Common myeloid progenitor, CD34-positive (primary cell): ENCODE measurements around the gene SHROOM1.
A peak's percentile ranks its signal among the peaks of the same experiment; 100 is the strongest.

Experiments
- CTCF ChIA-PET: fragments of 350-600 bp; sonication (Branson Sonifier 250); formaldehyde crosslinking; loops from one replicate; lab custom pipeline; 2021; ENCODE audit warnings: antibody characterized with exemption; lab: Charles Lee
- POLR2A ChIA-PET: fragments of 350-600 bp; sonication (Branson Sonifier 250); formaldehyde crosslinking; loops from one replicate; lab custom pipeline; 2021; ENCODE audit warnings: antibody characterized with exemption; lab: Charles Lee
- DNase-seq, 3 donors: peaks; one replicate each; pipeline versions ENCODE4 v3.0.0 to v3.0.0-alpha.2; 2013
- H3K27ac ChIP-seq, 2 experiments: 1 replicate in 1 of 2; 2 replicates in 1 of 2; pipeline ENCODE4 v1.7.0; 2013; ENCODE audit warnings: inconsistent platforms in 2 of 2, low read length in 2 of 2, mild to moderate bottlenecking in 2 of 2, low read depth in 1 of 2, moderate library complexity in 1 of 2; ENCODE audit not compliant: severe bottlenecking in 2 of 2, insufficient read depth in 1 of 2, poor library complexity in 1 of 2
- H3K27me3 ChIP-seq, 5 experiments: replicated peaks in 2 of 5; 1 replicate in 3 of 5; 2 replicates in 2 of 5; pipeline versions ENCODE4 v1.6.1 to v1.7.0; 2013; ENCODE audit warnings: low read length in 4 of 5, mild to moderate bottlenecking in 2 of 5, moderate library complexity in 2 of 5, inconsistent platforms in 1 of 5; ENCODE audit not compliant: insufficient read depth in 5 of 5, control insufficient read depth in 4 of 5
- H3K36me3 ChIP-seq, 4 experiments: 1 replicate in 2 of 4; 2 replicates in 2 of 4; pipeline versions ENCODE4 v1.6.1 to v1.7.0; 2013; ENCODE audit warnings: low read length in 3 of 4, control low read depth in 1 of 4, mild to moderate bottlenecking in 1 of 4; ENCODE audit not compliant: control insufficient read depth in 4 of 4, insufficient read depth in 4 of 4
- H3K4me1 ChIP-seq, 4 experiments: 1 replicate in 3 of 4; 2 replicates in 1 of 4; pipeline versions ENCODE4 v1.6.1 to v1.7.1; 2013; ENCODE audit warnings: low read length in 3 of 4, mild to moderate bottlenecking in 3 of 4, control low read depth in 1 of 4, inconsistent platforms in 1 of 4, moderate library complexity in 1 of 4; ENCODE audit not compliant: control insufficient read depth in 4 of 4, insufficient read depth in 4 of 4; ENCODE audit errors: control extremely low read depth in 1 of 4
- H3K4me3 ChIP-seq, 7 experiments: 1 replicate in 4 of 7; 2 replicates in 3 of 7; pipeline versions ENCODE4 v1.5.1 to v1.7.0; 2013; ENCODE audit warnings: mild to moderate bottlenecking in 7 of 7, low read length in 6 of 7, moderate library complexity in 6 of 7, inconsistent platforms in 2 of 7, low read depth in 2 of 7, control low read depth in 1 of 7; ENCODE audit not compliant: insufficient read depth in 4 of 7, control insufficient read depth in 1 of 7; ENCODE audit errors: extremely low read depth in 1 of 7
- H3K9me3 ChIP-seq, 5 experiments: 1 replicate in 4 of 5; 2 replicates in 1 of 5; pipeline versions ENCODE4 v1.6.1 to v1.7.1; 2013; ENCODE audit warnings: low read length in 4 of 5, mild to moderate bottlenecking in 2 of 5, inconsistent platforms in 1 of 5, low read depth in 1 of 5, moderate library complexity in 1 of 5; ENCODE audit not compliant: control insufficient read depth in 4 of 5, insufficient read depth in 2 of 5; ENCODE audit errors: control extremely low read depth in 1 of 5
- WGBS: methylation state at CpG from one replicate; pipeline ENCODE4 v1.1.5; 2013; ENCODE audit not compliant: insufficient coverage; 5-methylcytosine and 5-hydroxymethylcytosine counted together

The SHROOM1 gene

GRCh38 chr5:132834057-132834456 lies 3.6 kb upstream of the SHROOM1 start:
- ChIA-PET POLR2A (interaction anchor here (1.6 kb wide), 1 partner anchor 30 kb away, joined by 3 read pairs; no protein-coding TSS in a partner anchor), CTCF (interaction anchor here (1.0 to 1.8 kb wide), 5 partner anchors 13 to 49 kb away, joined by 3 to 5 read pairs (median 4); partner anchors contain the start of genes GDF9 and UQCRQ)
- 94% methylated on average over 3 of the region's 3 CpGs for WGBS

GRCh38 chr5:132832612-132833011 lies 2.2 kb upstream of the SHROOM1 start:
- H3K36me3 ChIP-seq = no peaks in the 10 kb centered on the region
- DNase-seq = no peak
- WGBS = 90% methylated on average over 5 of the region's 5 CpGs
- no peak overlapping the region for H3K4me3 ChIP-seq
- H3K4me1 ChIP-seq = peaks cover 0 to 14% (median 12%) of the 10 kb centered on the region in 4 experiments
- H3K9me3 ChIP-seq = no peaks in the 10 kb centered on the region
- no peak overlapping the region for H3K27ac ChIP-seq
- ChIA-PET POLR2A (no interaction called here), CTCF (interaction anchor here (1.2 to 1.4 kb wide), 2 partner anchors 14 to 65 kb away, joined by 3 to 4 read pairs; no protein-coding TSS in a partner anchor)
- H3K27me3 ChIP-seq = peaks cover 0 to 36% (median 29%) of the 10 kb centered on the region in 5 experiments

More at GRCh38 chr5:132834057-132834456, 3.6 kb upstream of the SHROOM1 start:
- Histone ChIP-seq H3K27me3 (peaks cover 0 to 22% (median 18%) of the 10 kb centered on the region in 5 experiments), H3K36me3 (no peaks in the 10 kb centered on the region), H3K4me3 (no peak overlapping the region), H3K4me1 (peaks cover 0 to 13% (median 11%) of the 10 kb centered on the region in 4 experiments), H3K27ac (no peak overlapping the region), H3K9me3 (no peaks in the 10 kb centered on the region)
- no peak for DNase-seq

GRCh38 chr5:132831095-132831860 lies 831 bp upstream of the SHROOM1 start:
- no peak overlapping the region for H3K27ac ChIP-seq
- DNase-seq = no peak
- peaks cover 0 to 14% (median 12%) of the 10 kb centered on the region in 4 experiments for H3K4me1 ChIP-seq
- POLR2A ChIA-PET = no interaction called here
- WGBS = 97% methylated on average over 11 of the region's 15 CpGs
- H3K27me3 ChIP-seq = peaks cover 0 to 47% (median 32%) of the 10 kb centered on the region in 5 experiments
- H3K4me3 ChIP-seq = peak overlapping the region in 3 of 7 experiments; percentile 20 to 76 (median 72)
- H3K9me3 ChIP-seq = no peaks in the 10 kb centered on the region
- CTCF ChIA-PET = interaction anchor here (0.9 to 7.8 kb wide), 11 partner anchors 8 to 63 kb away, joined by 3 to 86 read pairs (median 4); partner anchors contain the start of genes GDF9 and UQCRQ
- H3K36me3 ChIP-seq = no peaks in the 10 kb centered on the region

- 2% methylated on average over 70 of the region's 75 CpGs for WGBS
- Histone ChIP-seq H3K36me3 (no peaks in the 10 kb centered on the region), H3K4me1 (peaks cover 0 to 27% (median 22%) of the 10 kb centered on the region in 4 experiments), H3K27ac (no peak overlapping the region), H3K4me3 (peak overlapping the region; percentile 33 to 80 (median 71)), H3K9me3 (no peaks in the 10 kb centered on the region), H3K27me3 (peaks cover 0 to 61% (median 39%) of the 10 kb centered on the region in 5 experiments)
- DNase-seq = peak; percentile 60 to 78 (median 72)
- POLR2A ChIA-PET = no interaction called here
- CTCF ChIA-PET = interaction anchor here (0.9 to 7.8 kb wide), 13 partner anchors 10 to 199 kb away, joined by 3 to 86 read pairs (median 6); partner anchors contain the start of genes GDF9, LEAP2 and UQCRQ
Observed at GRCh38 chr5:132829742-132830435, 558 bp downstream of the SHROOM1 start.

GRCh38 chr5:132828846-132829494 lies 1.5 kb downstream of the SHROOM1 start:
- 79% methylated on average over 4 of the region's 4 CpGs for WGBS

GRCh38 chr5:132827943-132828673 lies 2.3 kb downstream of the SHROOM1 start:
- no peaks in the 10 kb centered on the region for H3K9me3 ChIP-seq
- no peak overlapping the region for H3K4me3 ChIP-seq
- DNase-seq = no peak
- 97% methylated on average over 3 of the region's 4 CpGs for WGBS
- H3K36me3 ChIP-seq = no peaks in the 10 kb centered on the region
- no peak overlapping the region for H3K27ac ChIP-seq
- peaks cover 0 to 32% (median 25%) of the 10 kb centered on the region in 4 experiments for H3K4me1 ChIP-seq
- peaks cover 0 to 79% (median 44%) of the 10 kb centered on the region in 5 experiments for H3K27me3 ChIP-seq
- ChIA-PET POLR2A (no interaction called here), CTCF (interaction anchor here (0.8 to 7.8 kb wide), 15 partner anchors 8 to 198 kb away, joined by 3 to 86 read pairs (median 4); partner anchors contain the start of gene LEAP2)

More at GRCh38 chr5:132828846-132829494, 1.5 kb downstream of the SHROOM1 start:
- H3K4me3 ChIP-seq = peak overlapping the region in 1 of 7 experiments; percentile 80
- H3K27ac ChIP-seq = no peak overlapping the region
- no peaks in the 10 kb centered on the region for H3K9me3 ChIP-seq
- ChIA-PET POLR2A (no interaction called here), CTCF (interaction anchor here (0.9 to 7.8 kb wide), 17 partner anchors 9 to 199 kb away, joined by 3 to 86 read pairs (median 4); partner anchors contain the start of genes GDF9, LEAP2 and UQCRQ)
- H3K27me3 ChIP-seq = peaks cover 0 to 70% (median 45%) of the 10 kb centered on the region in 5 experiments
- no peaks in the 10 kb centered on the region for H3K36me3 ChIP-seq
- H3K4me1 ChIP-seq = peaks cover 0 to 29% (median 22%) of the 10 kb centered on the region in 4 experiments
- DNase-seq = peak in 1 of 3 donors; percentile 17
